ENCODE data around the gene IRF2. TPM values are rescaled to one million over a fixed set of nuclear protein-coding genes. Genes with fewer than 3 reads are reported as not detected.

IRF2 gene
- polyA plus RNA-seq, 1 donor (not counting 4 experiments of a cell fraction or from before 2014, with no cell fraction given), result 23.8 TPM

- FAIRE-seq, result no peak
Observed at GRCh38 chr4:184470785-184471110, 3.6 kb downstream of the IRF2 start.

GRCh38 chr4:184466634-184467033 lies 7.7 kb downstream of the IRF2 start:
- Histone ChIP-seq H3K9ac (ENCODE audit: control insufficient read depth, extremely low read depth, insufficient read depth, low read length) (no peak overlapping the region), H3K4me1 (ENCODE audit: control insufficient read depth, extremely low read depth, insufficient read depth, low read length) (peaks cover 2% of the 10 kb centered on the region), H4K20me1 (ENCODE audit: control insufficient read depth, extremely low read depth, insufficient read depth, low read length) (no peaks in the 10 kb centered on the region), H3K36me3 (ENCODE audit: control insufficient read depth in 2 of 2, extremely low read depth in 1 of 2, insufficient read depth in 2 of 2, low read length in 2 of 2) (no peaks in the 10 kb centered on the region), H3K9me1 (ENCODE audit: control insufficient read depth, extremely low read depth, insufficient read depth, low read length) (peaks cover 4% of the 10 kb centered on the region), H3K9me3 (ENCODE audit: control insufficient read depth, low read depth, low read length) (no peaks in the 10 kb centered on the region), H3K79me2 (ENCODE audit: control insufficient read depth, insufficient read depth, low read length) (peaks cover 53% of the 10 kb centered on the region), H2AFZ (ENCODE audit: control insufficient read depth, low read length) (no peak overlapping the region), H3K4me3 (ENCODE audit: control insufficient read depth in 2 of 3, extremely low read depth in 1 of 3, insufficient read depth in 2 of 3, low read depth in 1 of 3, low read length in 3 of 3) (no peak overlapping the region), H3K27me3 (ENCODE audit: control insufficient read depth, extremely low read depth, insufficient read depth, low read length) (no peaks in the 10 kb centered on the region), H3K27ac (ENCODE audit: control insufficient read depth, insufficient read depth, low read length) (no peak overlapping the region), H3K4me2 (ENCODE audit: control insufficient read depth, extremely low read depth, insufficient read depth, low read depth, low read length) (no peak overlapping the region)
- DNase-seq (ENCODE audit: low read depth, low spot score) (no peak), FAIRE-seq (no peak)
- dilution Hi-C loops (cut with MboI; ENCODE audit: extremely low pct_ligation_motif_present, low sequenced_read_pairs), result no loop called here
- TF ChIP-seq EZH2 (IDR thresholded peaks at IDR 0.05; ENCODE audit: low read length) (no peak), CTCF (optimal IDR thresholded peaks at IDR 0.05 in 1 of 3, IDR thresholded peaks at IDR 0.05 in 1 of 3, conservative IDR thresholded peaks at IDR 0.05 in 1 of 3; ENCODE audit: extremely low read depth in 1 of 3, insufficient read depth in 2 of 3, low read length in 3 of 3) (no peak)

More at GRCh38 chr4:184470785-184471110, 3.6 kb downstream of the IRF2 start:
- H3K4me3 ChIP-seq (ENCODE audit: control insufficient read depth in 2 of 3, extremely low read depth in 1 of 3, insufficient read depth in 2 of 3, low read depth in 1 of 3, low read length in 3 of 3), result no peak overlapping the region
- H3K79me2 ChIP-seq (ENCODE audit: control insufficient read depth, insufficient read depth, low read length), result peaks cover 72% of the 10 kb centered on the region
- H3K4me2 ChIP-seq (ENCODE audit: control insufficient read depth, extremely low read depth, insufficient read depth, low read depth, low read length), result no peak overlapping the region
- H3K9ac ChIP-seq (ENCODE audit: control insufficient read depth, extremely low read depth, insufficient read depth, low read length), result no peak overlapping the region
- DNase-seq (ENCODE audit: low read depth, low spot score), result no peak
- no peak overlapping the region for H2AFZ ChIP-seq (ENCODE audit: control insufficient read depth, low read length)
- no peaks in the 10 kb centered on the region for H3K36me3 ChIP-seq (ENCODE audit: control insufficient read depth in 2 of 2, extremely low read depth in 1 of 2, insufficient read depth in 2 of 2, low read length in 2 of 2)
- no peak for TF ChIP-seq CTCF (optimal IDR thresholded peaks at IDR 0.05 in 1 of 3, IDR thresholded peaks at IDR 0.05 in 1 of 3, conservative IDR thresholded peaks at IDR 0.05 in 1 of 3; ENCODE audit: extremely low read depth in 1 of 3, insufficient read depth in 2 of 3, low read length in 3 of 3)
- no peak for TF ChIP-seq EZH2 (IDR thresholded peaks at IDR 0.05; ENCODE audit: low read length)
- no peaks in the 10 kb centered on the region for H3K27me3 ChIP-seq (ENCODE audit: control insufficient read depth, extremely low read depth, insufficient read depth, low read length)
- dilution Hi-C loops (cut with MboI; ENCODE audit: extremely low pct_ligation_motif_present, low sequenced_read_pairs), result no loop called here
- H4K20me1 ChIP-seq (ENCODE audit: control insufficient read depth, extremely low read depth, insufficient read depth, low read length), result no peaks in the 10 kb centered on the region
- no peaks in the 10 kb centered on the region for H3K9me3 ChIP-seq (ENCODE audit: control insufficient read depth, low read depth, low read length)
- no peak overlapping the region for H3K27ac ChIP-seq (ENCODE audit: control insufficient read depth, insufficient read depth, low read length)
- H3K9me1 ChIP-seq (ENCODE audit: control insufficient read depth, extremely low read depth, insufficient read depth, low read length), result peaks cover 4% of the 10 kb centered on the region
- H3K4me1 ChIP-seq (ENCODE audit: control insufficient read depth, extremely low read depth, insufficient read depth, low read length), result peaks cover 16% of the 10 kb centered on the region
